Large intestine (tissue), 3 donors: Measurements from ENCODE around the gene TTLL8. TPM values are rescaled to one million over a fixed set of nuclear protein-coding genes. Genes with fewer than 3 reads are reported as not detected.

ENCODE experiments used
- DNase-seq, 2 donors: peaks; one replicate each; pipeline versions ENCODE4 v3.0.0 to v3.0.0-alpha.2; 2013
- H3K27ac ChIP-seq: one replicate; pipeline ENCODE4 v1.5.1; 2013; ENCODE audit warnings: low read length
- H3K27me3 ChIP-seq: 2 replicates; pipeline ENCODE4 v1.6.1; 2013; ENCODE audit warnings: low read length; ENCODE audit not compliant: control insufficient read depth, insufficient read depth
- H3K36me3 ChIP-seq: 2 replicates; pipeline ENCODE4 v1.6.1; 2013; ENCODE audit warnings: low read length; ENCODE audit not compliant: control insufficient read depth, insufficient read depth
- H3K4me1 ChIP-seq: one replicate; pipeline ENCODE4 v1.6.1; 2013; ENCODE audit warnings: low read length; ENCODE audit not compliant: control insufficient read depth, insufficient read depth
- H3K4me3 ChIP-seq: one replicate; pipeline ENCODE4 v1.5.1; 2013; ENCODE audit warnings: low read length
- H3K9me3 ChIP-seq: one replicate; pipeline ENCODE4 v1.6.1; 2013; ENCODE audit warnings: mild to moderate bottlenecking, low read depth, low read length, moderate library complexity; ENCODE audit not compliant: control insufficient read depth
- WGBS: methylation state at CpG from one replicate; pipeline ENCODE4 v1.1.5; 2013; ENCODE audit warnings: low lambda C conversion rate; ENCODE audit not compliant: insufficient coverage; 5-methylcytosine and 5-hydroxymethylcytosine counted together
- polyA plus RNA-seq: library from polyadenylated mRNA; unstranded; fragments of 120-200 nt; gene quantifications from one replicate; pipeline ENCODE4 v1.2.1, GENCODE V29; 2013

TTLL8 gene
- polyA plus RNA-seq, 1 donor: not detected

DNA sequence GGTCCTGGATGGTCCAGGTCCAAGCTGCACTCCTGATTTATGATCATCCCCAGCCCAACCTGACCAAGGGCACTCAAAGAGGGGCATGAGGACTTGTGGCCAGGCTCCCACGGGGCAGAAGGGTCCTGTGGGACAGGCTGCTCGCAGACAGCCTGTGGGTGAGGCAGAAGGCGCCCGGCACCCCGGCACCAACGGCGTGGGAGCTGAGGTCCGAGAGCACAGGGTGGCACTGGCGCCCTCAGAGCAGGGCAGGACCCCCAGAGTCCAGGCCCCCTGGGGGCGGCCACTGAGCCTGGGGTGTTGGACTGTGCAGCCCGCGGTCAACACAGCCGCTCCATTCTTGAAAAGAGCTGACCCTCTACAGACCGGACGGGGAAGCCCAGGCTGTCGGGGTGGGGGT lies 48.8 kb downstream of the TTLL8 start:
- H3K36me3 ChIP-seq: no peaks in the 10 kb centered on the region
- no peak overlapping the region for H3K4me3 ChIP-seq
- peaks cover 49% of the 10 kb centered on the region for H3K27me3 ChIP-seq
- no CpG with 5 or more reads among the region's 16 CpGs for WGBS
- no peak for DNase-seq
- H3K27ac ChIP-seq: no peak overlapping the region
- H3K9me3 ChIP-seq: peaks cover 4% of the 10 kb centered on the region
- peaks cover 10% of the 10 kb centered on the region for H3K4me1 ChIP-seq

- Histone ChIP-seq H3K4me1 (peaks cover 10% of the 10 kb centered on the region), H3K36me3 (no peaks in the 10 kb centered on the region), H3K9me3 (peaks cover 3% of the 10 kb centered on the region), H3K27me3 (peaks cover 41% of the 10 kb centered on the region), H3K4me3 (no peak overlapping the region), H3K27ac (no peak overlapping the region)
- WGBS: no CpG with 5 or more reads among the region's 24 CpGs
- DNase-seq: no peak
Measured at GRCh38 chr22:50008151-50009040, 49.7 kb downstream of the TTLL8 start.

GRCh38 chr22:50007057-50007511 lies 51.0 kb downstream of the TTLL8 start:
- no peak overlapping the region for H3K27ac ChIP-seq
- H3K9me3 ChIP-seq: peaks cover 3% of the 10 kb centered on the region
- no peak overlapping the region for H3K4me3 ChIP-seq
- peaks cover 27% of the 10 kb centered on the region for H3K27me3 ChIP-seq
- no CpG with 5 or more reads among the region's 3 CpGs for whole genome bisulfite sequencing
- H3K4me1 ChIP-seq: peaks cover 10% of the 10 kb centered on the region
- DNase-seq: peak; percentile 58 to 85
- no peaks in the 10 kb centered on the region for H3K36me3 ChIP-seq

GRCh38 chr22:50004918-50005317 lies 53.2 kb downstream of the TTLL8 start:
- peaks cover 5% of the 10 kb centered on the region for H3K9me3 ChIP-seq
- DNase-seq: no peak
- H3K36me3 ChIP-seq: no peaks in the 10 kb centered on the region
- WGBS: no CpG with 5 or more reads among the region's 4 CpGs
- H3K27me3 ChIP-seq: peaks cover 16% of the 10 kb centered on the region
- no peak overlapping the region for H3K4me3 ChIP-seq
- no peak overlapping the region for H3K27ac ChIP-seq
- H3K4me1 ChIP-seq: peaks cover 8% of the 10 kb centered on the region

- H3K36me3 ChIP-seq: no peaks in the 10 kb centered on the region
- H3K27me3 ChIP-seq: peaks cover 10% of the 10 kb centered on the region
- H3K9me3 ChIP-seq: peaks cover 5% of the 10 kb centered on the region
- WGBS: 100% methylated on average over 1 of the region's 7 CpGs
- H3K4me1 ChIP-seq: peaks cover 8% of the 10 kb centered on the region
- DNase-seq: no peak
- H3K27ac ChIP-seq: no peak overlapping the region
- no peak overlapping the region for H3K4me3 ChIP-seq
Measured at GRCh38 chr22:50002791-50003190, 55.3 kb downstream of the TTLL8 start.

- Histone ChIP-seq H3K4me1 (peaks cover 14% of the 10 kb centered on the region), H3K27ac (no peak overlapping the region), H3K27me3 (peaks cover 10% of the 10 kb centered on the region), H3K4me3 (no peak overlapping the region), H3K36me3 (no peaks in the 10 kb centered on the region), H3K9me3 (peaks cover 5% of the 10 kb centered on the region)
- DNase-seq: no peak
- no CpG with 5 or more reads among the region's 16 CpGs for WGBS
Measured at GRCh38 chr22:50001388-50002231, 56.5 kb downstream of the TTLL8 start.

DNA sequence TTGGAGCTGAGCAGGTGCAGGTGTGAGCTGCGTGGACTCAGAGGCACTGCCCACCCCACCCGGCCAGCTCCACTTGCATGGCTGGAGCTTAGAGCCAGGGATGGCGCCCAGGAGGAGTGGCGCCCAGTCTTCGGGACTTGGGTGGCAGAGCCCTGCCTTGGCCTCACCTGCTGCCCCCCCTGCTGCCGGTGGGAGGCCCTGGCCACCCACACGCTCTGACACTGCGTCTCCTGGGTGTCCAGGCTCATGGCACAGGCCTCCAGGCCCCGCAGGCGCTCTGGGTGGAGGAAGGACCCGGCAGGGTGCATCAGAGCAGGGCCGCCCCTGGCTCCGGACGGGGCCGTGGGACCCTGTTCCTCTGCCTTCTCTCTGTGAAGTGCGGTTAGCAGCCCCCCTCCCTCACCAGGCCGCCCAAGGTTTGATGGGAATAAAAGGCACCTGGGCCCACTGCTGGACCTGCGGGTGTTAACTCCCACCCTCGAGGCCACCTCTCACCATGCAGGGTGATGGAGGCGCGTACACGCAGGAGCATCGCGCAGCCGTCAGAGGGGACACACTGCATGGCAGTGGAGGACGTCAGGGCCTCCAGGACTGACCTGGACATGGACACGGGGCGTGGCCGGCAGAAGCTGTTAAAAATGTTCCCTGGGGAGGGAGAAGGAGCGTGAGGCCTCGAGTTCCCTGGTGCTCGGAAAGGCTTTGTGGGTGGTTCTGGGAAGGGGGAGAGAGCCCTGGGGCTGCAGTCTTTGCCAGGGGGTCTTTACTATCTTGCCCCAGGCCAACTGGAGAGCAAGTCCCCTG lies 57.3 kb downstream of the TTLL8 start:
- Histone ChIP-seq H3K27ac (no peak overlapping the region), H3K27me3 (peaks cover 10% of the 10 kb centered on the region), H3K4me1 (peaks cover 12% of the 10 kb centered on the region), H3K9me3 (peaks cover 5% of the 10 kb centered on the region), H3K4me3 (no peak overlapping the region), H3K36me3 (no peaks in the 10 kb centered on the region)
- no CpG with 5 or more reads among the region's 32 CpGs for WGBS
- DNase-seq: no peak

DNA sequence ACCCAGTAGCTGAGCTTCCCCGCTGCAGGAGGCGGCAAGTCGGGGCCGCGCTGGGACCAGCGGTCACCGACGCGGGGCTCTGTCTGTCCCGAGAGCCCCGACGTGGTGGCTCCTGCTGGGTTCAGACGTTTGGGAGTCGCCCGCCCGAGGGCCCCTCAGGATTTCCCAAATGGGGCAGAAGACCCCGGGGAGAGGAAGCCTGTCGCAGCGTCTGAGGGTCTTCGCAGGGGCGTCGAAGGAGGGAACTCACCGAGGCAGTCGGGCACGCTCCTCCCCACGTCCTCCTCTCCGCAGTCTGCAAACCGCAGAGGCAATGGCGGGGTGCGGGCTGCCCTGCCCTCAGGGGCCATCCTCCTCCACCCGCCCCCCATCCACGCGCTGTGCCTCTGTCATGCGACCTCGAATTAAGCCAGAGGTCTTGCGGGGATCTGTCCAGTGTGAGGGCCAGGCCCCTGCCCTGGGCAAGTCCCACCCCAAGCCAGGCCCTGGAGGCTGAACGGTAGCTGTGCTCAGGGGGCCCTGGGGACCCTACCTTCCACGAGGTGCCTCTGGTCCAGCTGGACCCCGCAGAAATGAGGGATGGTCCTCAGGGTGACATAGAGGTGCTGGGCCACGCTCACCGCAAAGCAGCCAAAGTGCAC lies 58.0 kb downstream of the TTLL8 start:
- Histone ChIP-seq H3K4me3 (peak overlapping the region; percentile 23), H3K4me1 (peaks cover 19% of the 10 kb centered on the region), H3K36me3 (no peaks in the 10 kb centered on the region), H3K9me3 (peaks cover 5% of the 10 kb centered on the region), H3K27ac (no peak overlapping the region), H3K27me3 (peaks cover 10% of the 10 kb centered on the region)
- DNase-seq: no peak
- WGBS: no CpG with 5 or more reads among the region's 41 CpGs

- H3K36me3 ChIP-seq: no peaks in the 10 kb centered on the region
- H3K27ac ChIP-seq: no peak overlapping the region
- H3K4me3 ChIP-seq: peak overlapping the region; percentile 23
- peaks cover 10% of the 10 kb centered on the region for H3K27me3 ChIP-seq
- no CpG with 5 or more reads among the region's 70 CpGs for WGBS
- no peak for DNase-seq
- H3K4me1 ChIP-seq: peaks cover 19% of the 10 kb centered on the region
- peaks cover 5% of the 10 kb centered on the region for H3K9me3 ChIP-seq
Measured at GRCh38 chr22:49999063-49999945, 58.8 kb downstream of the TTLL8 start.
